Activated naive CD8-positive, alpha-beta T cell treated with anti-CD3 and anti-CD28 coated beads for 36 hours (primary cell): ENCODE measurements around the gene SLC38A9. TPM values are rescaled to one million over a fixed set of nuclear protein-coding genes. Genes with fewer than 3 reads are reported as not detected.
"Not testable (repeated sequence)": the region's sequence is repeated elsewhere in the genome, so short reads cannot be mapped to it uniquely, and the experiment has no call there.

Experiments used
- DNase-seq: peaks from one replicate; pipeline ENCODE4 v3.0.0; 2021
- H3K27ac Mint-ChIP-seq: one replicate; pipeline ENCODE4 v1.8.0; 2022; ENCODE audit warnings: mild to moderate bottlenecking, moderate library complexity, mixed read lengths
- H3K27me3 Mint-ChIP-seq: one replicate; pipeline ENCODE4 v1.8.0; 2022; ENCODE audit warnings: mild to moderate bottlenecking, mixed read lengths
- H3K36me3 Mint-ChIP-seq: one replicate; pipeline ENCODE4 v1.8.0; 2021; ENCODE audit warnings: mild to moderate bottlenecking, mixed read lengths
- H3K4me1 Mint-ChIP-seq: one replicate; pipeline ENCODE4 v1.8.0; 2021; ENCODE audit warnings: mixed read lengths
- H3K4me3 Mint-ChIP-seq: one replicate; pipeline ENCODE4 v1.8.0; 2022; ENCODE audit warnings: mild to moderate bottlenecking, moderate library complexity, mixed read lengths
- H3K9me3 Mint-ChIP-seq: one replicate; pipeline ENCODE4 v1.8.0; 2022; ENCODE audit warnings: mixed read lengths
- total RNA-seq, 2 experiments: library from RNA; stranded (reverse); gene quantifications; one replicate each; pipeline ENCODE4 v1.2.3, GENCODE V29; 2021

Gene SLC38A9
- total RNA-seq, 2 experiments from 2014 or later, result 14.4 to 15.6 TPM

DNA sequence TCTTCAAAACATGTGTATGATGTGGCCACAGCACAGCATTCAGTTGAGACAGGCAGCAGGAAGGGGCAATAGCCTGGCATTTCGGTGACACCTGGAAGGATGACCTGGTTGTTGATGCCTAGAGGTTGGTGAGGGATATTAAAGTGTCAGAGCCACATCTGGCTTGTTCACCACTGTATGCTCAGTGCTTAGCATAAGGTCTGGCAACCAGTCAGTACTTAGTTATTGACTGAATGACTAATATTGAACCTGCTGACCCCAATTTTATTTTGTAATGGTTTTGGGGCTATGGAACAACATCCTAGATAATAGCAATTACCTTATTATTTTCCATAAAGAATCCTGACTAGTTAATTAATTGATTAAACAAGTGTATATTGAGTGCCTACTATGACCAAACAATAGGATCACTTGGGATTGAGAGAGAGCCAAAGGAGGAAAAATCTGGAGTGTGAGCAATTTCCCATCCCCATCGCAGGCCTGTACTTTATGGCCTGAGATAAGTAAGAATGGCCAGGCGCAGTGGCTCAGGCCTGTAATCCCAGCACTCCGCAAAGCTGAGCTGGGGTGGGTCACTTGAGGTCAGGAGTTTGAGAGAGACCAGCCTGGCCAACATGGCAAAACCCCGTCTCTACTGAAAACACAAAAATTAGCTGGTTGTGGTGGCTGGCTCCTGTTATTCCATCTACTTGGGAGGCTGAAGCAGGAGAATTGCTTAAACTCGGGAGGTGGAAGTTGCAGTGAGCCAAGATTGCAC, 91.9 kb downstream of the SLC38A9 start:
- DNase-seq, result no peak
- H3K27me3 Mint-ChIP-seq, result no peaks in the 10 kb centered on the region
- H3K36me3 Mint-ChIP-seq, result peaks cover 2% of the 10 kb centered on the region
- H3K9me3 Mint-ChIP-seq, result no peaks in the 10 kb centered on the region
- no peak overlapping the region for H3K27ac Mint-ChIP-seq
- no peak overlapping the region for H3K4me3 Mint-ChIP-seq
- no peaks in the 10 kb centered on the region for H3K4me1 Mint-ChIP-seq

GRCh38 chr5:55618318-55618717, 93.8 kb downstream of the SLC38A9 start:
- no peaks in the 10 kb centered on the region for H3K4me1 Mint-ChIP-seq
- DNase-seq, result no peak
- no peaks in the 10 kb centered on the region for H3K9me3 Mint-ChIP-seq
- H3K27ac Mint-ChIP-seq, result no peak overlapping the region
- H3K36me3 Mint-ChIP-seq, result peaks cover 2% of the 10 kb centered on the region
- H3K4me3 Mint-ChIP-seq, result no peak overlapping the region
- H3K27me3 Mint-ChIP-seq, result no peaks in the 10 kb centered on the region

GRCh38 chr5:55613112-55613868, 98.8 kb downstream of the SLC38A9 start:
- DNase-seq, result no peak
- Mint-ChIP-seq H3K36me3 (no peaks in the 10 kb centered on the region), H3K27ac (no peak overlapping the region), H3K4me1 (peaks cover 8% of the 10 kb centered on the region), H3K4me3 (no peak overlapping the region), H3K9me3 (no peaks in the 10 kb centered on the region), H3K27me3 (no peaks in the 10 kb centered on the region)

- Mint-ChIP-seq H3K4me3 (no peak overlapping the region), H3K4me1 (peaks cover 8% of the 10 kb centered on the region), H3K36me3 (no peaks in the 10 kb centered on the region), H3K9me3 (no peaks in the 10 kb centered on the region), H3K27ac (no peak overlapping the region), H3K27me3 (no peaks in the 10 kb centered on the region)
- DNase-seq, result no peak
Measured at GRCh38 chr5:55610542-55610941, 101.6 kb downstream of the SLC38A9 start.

GRCh38 chr5:55609413-55609812, 102.7 kb downstream of the SLC38A9 start:
- H3K27me3 Mint-ChIP-seq, result no peaks in the 10 kb centered on the region

GRCh38 chr5:55608595-55609349, 103.4 kb downstream of the SLC38A9 start:
- H3K4me1 Mint-ChIP-seq, result peaks cover 8% of the 10 kb centered on the region
- H3K4me3 Mint-ChIP-seq, result no peak overlapping the region
- peak overlapping the region; percentile 39 for H3K27ac Mint-ChIP-seq
- H3K9me3 Mint-ChIP-seq, result no peaks in the 10 kb centered on the region
- DNase-seq, result no peak
- H3K36me3 Mint-ChIP-seq, result no peaks in the 10 kb centered on the region
- H3K27me3 Mint-ChIP-seq, result no peaks in the 10 kb centered on the region

More at GRCh38 chr5:55609413-55609812, 102.7 kb downstream of the SLC38A9 start:
- Mint-ChIP-seq H3K36me3 (no peaks in the 10 kb centered on the region), H3K9me3 (no peaks in the 10 kb centered on the region), H3K27ac (peak overlapping the region; percentile 39), H3K4me3 (no peak overlapping the region), H3K4me1 (peaks cover 8% of the 10 kb centered on the region)
- DNase-seq, result no peak

DNA sequence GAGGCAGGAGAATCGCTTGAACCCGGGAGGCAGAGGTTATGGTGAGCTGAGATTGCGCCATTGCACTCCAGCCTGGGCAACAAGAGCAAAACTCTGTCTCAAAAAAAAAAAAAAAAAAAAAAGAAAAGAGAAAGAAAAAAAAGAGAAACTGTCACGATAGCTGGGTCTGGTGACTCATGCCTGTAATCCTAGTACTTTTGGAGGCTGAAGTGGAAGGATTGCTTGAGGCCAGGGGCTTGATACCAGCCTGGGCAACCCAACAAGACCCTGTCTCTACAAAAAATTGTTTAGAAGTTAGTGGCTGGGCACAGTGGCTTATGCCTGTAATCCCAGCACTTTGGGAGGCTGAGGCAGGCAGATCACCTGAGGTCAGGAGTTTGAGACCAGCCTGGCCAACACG, 104.8 kb downstream of the SLC38A9 start:
- not testable (repeated sequence) for H3K4me3 Mint-ChIP-seq, H3K36me3 Mint-ChIP-seq, H3K9me3 Mint-ChIP-seq, H3K27me3 Mint-ChIP-seq, DNase-seq, H3K27ac Mint-ChIP-seq
- H3K4me1 Mint-ChIP-seq, result peaks cover 16% of the 10 kb centered on the region

DNA sequence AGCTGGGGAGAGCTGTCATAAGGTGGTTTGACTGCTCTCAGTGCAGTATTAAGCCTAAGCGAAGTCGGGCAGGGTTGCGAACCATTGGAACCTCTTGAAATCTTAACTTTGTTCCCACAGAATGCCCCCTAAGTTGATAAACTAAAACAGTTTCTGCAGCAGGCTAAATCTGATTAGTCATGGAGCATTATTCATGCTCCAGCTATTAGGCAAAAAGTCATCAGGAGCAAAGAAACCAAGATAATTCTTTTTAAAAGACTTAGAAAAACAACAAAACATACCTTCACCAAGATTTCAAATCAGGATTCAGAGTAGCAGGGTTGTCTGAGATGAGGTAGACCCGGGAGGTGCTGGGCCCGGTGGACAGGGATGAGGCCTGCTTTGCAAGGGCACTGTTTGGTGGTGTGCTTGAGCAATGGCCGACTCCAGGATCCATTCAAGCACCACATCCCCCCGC, 107.5 kb downstream of the SLC38A9 start:
- Mint-ChIP-seq H3K27ac (no peak overlapping the region), H3K4me3 (no peak overlapping the region), H3K4me1 (peaks cover 34% of the 10 kb centered on the region), H3K27me3 (no peaks in the 10 kb centered on the region), H3K9me3 (no peaks in the 10 kb centered on the region), H3K36me3 (no peaks in the 10 kb centered on the region)
- no peak for DNase-seq

- H3K27me3 Mint-ChIP-seq, result no peaks in the 10 kb centered on the region
- H3K9me3 Mint-ChIP-seq, result no peaks in the 10 kb centered on the region
- H3K4me1 Mint-ChIP-seq, result peaks cover 31% of the 10 kb centered on the region
- no peak overlapping the region for H3K4me3 Mint-ChIP-seq
- no peak for DNase-seq
- H3K27ac Mint-ChIP-seq, result no peak overlapping the region
- H3K36me3 Mint-ChIP-seq, result no peaks in the 10 kb centered on the region
Measured at GRCh38 chr5:55603922-55604321, 108.2 kb downstream of the SLC38A9 start.

- Mint-ChIP-seq H3K9me3 (no peaks in the 10 kb centered on the region), H3K36me3 (no peaks in the 10 kb centered on the region), H3K4me1 (peaks cover 41% of the 10 kb centered on the region), H3K4me3 (peak overlapping the region; percentile 54), H3K27ac (no peak overlapping the region), H3K27me3 (no peaks in the 10 kb centered on the region)
- no peak for DNase-seq
Measured at GRCh38 chr5:55601628-55602027, 110.5 kb downstream of the SLC38A9 start.

- H3K4me1 Mint-ChIP-seq, result peaks cover 43% of the 10 kb centered on the region
Measured at GRCh38 chr5:55601204-55601618, 110.9 kb downstream of the SLC38A9 start.

GRCh38 chr5:55600497-55601203, 111.5 kb downstream of the SLC38A9 start:
- no peak for DNase-seq
- H3K36me3 Mint-ChIP-seq, result no peaks in the 10 kb centered on the region
- H3K27me3 Mint-ChIP-seq, result no peaks in the 10 kb centered on the region
- peak overlapping the region; percentile 54 for H3K4me3 Mint-ChIP-seq
- H3K27ac Mint-ChIP-seq, result peak overlapping the region; percentile 47
- H3K4me1 Mint-ChIP-seq, result peaks cover 43% of the 10 kb centered on the region
- no peaks in the 10 kb centered on the region for H3K9me3 Mint-ChIP-seq

More at GRCh38 chr5:55601204-55601618, 110.9 kb downstream of the SLC38A9 start:
- Mint-ChIP-seq H3K4me3 (peak overlapping the region; percentile 54), H3K36me3 (no peaks in the 10 kb centered on the region), H3K27ac (peak overlapping the region; percentile 20), H3K27me3 (no peaks in the 10 kb centered on the region), H3K9me3 (no peaks in the 10 kb centered on the region)
- DNase-seq, result no peak

DNA sequence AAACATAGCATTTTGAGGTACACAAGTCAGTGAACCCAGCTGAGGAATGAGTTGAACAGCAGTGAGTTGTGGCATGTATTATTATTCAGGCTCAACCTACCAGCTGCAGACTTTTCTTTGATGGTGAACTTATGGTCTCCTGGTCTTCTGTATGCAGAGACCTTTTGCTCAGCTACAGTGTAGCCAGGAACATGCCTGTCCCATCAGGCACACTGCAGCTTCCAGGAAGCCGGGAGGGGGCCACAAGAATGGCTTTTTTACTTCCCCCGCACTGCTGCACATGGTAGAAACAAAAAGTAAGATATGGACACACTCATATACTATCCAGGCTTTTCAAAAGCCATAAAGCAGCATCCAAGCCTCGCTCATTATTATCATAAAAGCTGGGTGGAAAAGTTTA, 112.0 kb downstream of the SLC38A9 start:
- no peaks in the 10 kb centered on the region for H3K36me3 Mint-ChIP-seq
- peaks cover 43% of the 10 kb centered on the region for H3K4me1 Mint-ChIP-seq
- peak overlapping the region; percentile 47 for H3K27ac Mint-ChIP-seq

GRCh38 chr5:55599148-55600050, 112.7 kb downstream of the SLC38A9 start:
- H3K27me3 Mint-ChIP-seq, result no peaks in the 10 kb centered on the region
- H3K4me3 Mint-ChIP-seq, result no peak overlapping the region
- DNase-seq, result no peak
- no peak overlapping the region for H3K27ac Mint-ChIP-seq
- peaks cover 46% of the 10 kb centered on the region for H3K4me1 Mint-ChIP-seq
- no peaks in the 10 kb centered on the region for H3K36me3 Mint-ChIP-seq
- no peaks in the 10 kb centered on the region for H3K9me3 Mint-ChIP-seq

More for the DNA sequence above, 112.0 kb downstream of the SLC38A9 start:
- Mint-ChIP-seq H3K9me3 (no peaks in the 10 kb centered on the region), H3K27me3 (no peaks in the 10 kb centered on the region), H3K4me3 (no peak overlapping the region)
- DNase-seq, result no peak
